Lung (tissue), 12 donors: ENCODE measurements around the gene FBXO42. TPM values are rescaled to one million over a fixed set of nuclear protein-coding genes. Genes with fewer than 3 reads are reported as not detected.

Source experiments
- ATAC-seq: fragments of 200-7000 bp; cut with Tn5 transposase; one replicate; pipeline ENCODE4 v1.9.1; 2020; ENCODE audit warnings: moderate number of reproducible peaks; ENCODE audit not compliant: insufficient read depth, low FRiP score
- DNase-seq, 3 donors: peaks; one replicate each; pipeline ENCODE4 v3.0.0-alpha.2; 2013 to 2017
- H3K27ac ChIP-seq, 2 donors: one replicate each; pipeline ENCODE4 v1.5.1; 2013; ENCODE audit warnings: mild to moderate bottlenecking in 2 of 2, moderate library complexity in 2 of 2, control low read depth in 1 of 2, inconsistent platforms in 1 of 2, low read depth in 1 of 2, low read length in 1 of 2
- H3K27me3 ChIP-seq, 3 donors: one replicate each; pipeline ENCODE4 v1.5.1; 2013; ENCODE audit warnings: low read length in 2 of 3; ENCODE audit not compliant: control insufficient read depth in 3 of 3, insufficient read depth in 3 of 3
- H3K36me3 ChIP-seq, 4 donors: one replicate each; pipeline ENCODE4 v1.5.1; 2013; ENCODE audit warnings: low read length in 4 of 4, mild to moderate bottlenecking in 1 of 4, moderate library complexity in 1 of 4; ENCODE audit not compliant: control insufficient read depth in 4 of 4, insufficient read depth in 4 of 4
- H3K4me1 ChIP-seq, 5 donors: one replicate each; pipeline ENCODE4 v1.5.1; 2013; ENCODE audit warnings: low read length in 5 of 5, mild to moderate bottlenecking in 2 of 5, moderate library complexity in 1 of 5; ENCODE audit not compliant: control insufficient read depth in 5 of 5, insufficient read depth in 5 of 5
- H3K4me3 ChIP-seq: one replicate; pipeline ENCODE4 v1.5.1; 2013; ENCODE audit warnings: mild to moderate bottlenecking, control low read depth, moderate library complexity
- H3K9ac ChIP-seq, 2 donors: one replicate each; pipeline ENCODE4 v1.5.1; 2013; ENCODE audit warnings: low read length in 2 of 2, control low read depth in 1 of 2; ENCODE audit not compliant: insufficient read depth in 1 of 2
- H3K9me3 ChIP-seq, 4 donors: one replicate each; pipeline ENCODE4 v1.5.1; 2013; ENCODE audit warnings: low read length in 3 of 4, mild to moderate bottlenecking in 1 of 4, moderate library complexity in 1 of 4; ENCODE audit not compliant: control insufficient read depth in 4 of 4, insufficient read depth in 3 of 4
- WGBS, 2 donors: extraction: QIAGEN DNeasy Blood & Tissue Kit; methylation state at CpG; one replicate each; pipeline ENCODE4 v1.1.7; 2013; 5-methylcytosine and 5-hydroxymethylcytosine counted together
- polyA plus RNA-seq, 2 donors: library from polyadenylated mRNA; stranded (reverse); fragments of 200-250 nt; gene quantifications; one replicate each; pipeline ENCODE4 v1.2.1, GENCODE V29; 2013
- total RNA-seq, 2 donors: library from RNA; depleted of rRNA in 1 of 2; stranded (reverse); fragments of >200 nt in 1 of 2; gene quantifications; one replicate each; pipeline ENCODE4 v1.2.1, GENCODE V29; 2014 to 2021
- TF ChIP-seq, protein P1 (sequence below): IDR thresholded peaks from 2 replicates; pipeline ENCODE4 v1.5.1; 2012; ENCODE audit warnings: mild to moderate bottlenecking; ENCODE audit errors: control extremely low read depth, extremely low read depth
- donor health status: control.
- donor health status: control.
- donor health status: Bipolar disorder and iron deficiency.
- donor health status: healthy.
- donor health status: DM: yes; HTN: yes; CAD: no.

The FBXO42 gene
- total and polyA plus RNA-seq, 4 donors = 7.3 to 28.6 (median 14.8) TPM

DNA sequence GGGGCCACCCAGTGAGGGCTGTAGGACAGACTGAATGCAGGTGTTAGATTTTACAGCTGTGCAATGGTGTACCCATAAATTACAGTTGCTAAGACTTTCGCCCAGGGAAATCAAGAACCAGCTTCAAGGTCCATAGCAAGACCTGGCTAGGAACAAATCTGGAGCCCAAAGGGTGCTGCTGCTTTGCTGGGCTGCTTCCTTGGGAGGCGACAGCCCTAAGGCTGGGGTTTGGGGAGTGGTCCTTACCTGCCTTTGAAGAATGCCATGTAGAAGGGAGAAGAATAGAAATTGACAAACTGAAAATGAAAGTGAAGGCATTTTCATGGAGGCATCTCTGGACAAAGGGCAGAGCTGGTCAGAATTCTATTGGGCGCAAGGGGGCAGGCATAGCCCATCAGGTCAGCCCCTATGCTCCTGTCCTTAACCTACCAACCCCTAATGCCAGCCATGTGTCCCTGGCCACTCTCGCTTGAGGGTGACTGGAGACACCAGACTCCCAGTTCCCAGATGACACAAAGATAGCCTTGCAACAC, 132.2 kb downstream of the FBXO42 start:
- TF ChIP-seq, protein P1, sequence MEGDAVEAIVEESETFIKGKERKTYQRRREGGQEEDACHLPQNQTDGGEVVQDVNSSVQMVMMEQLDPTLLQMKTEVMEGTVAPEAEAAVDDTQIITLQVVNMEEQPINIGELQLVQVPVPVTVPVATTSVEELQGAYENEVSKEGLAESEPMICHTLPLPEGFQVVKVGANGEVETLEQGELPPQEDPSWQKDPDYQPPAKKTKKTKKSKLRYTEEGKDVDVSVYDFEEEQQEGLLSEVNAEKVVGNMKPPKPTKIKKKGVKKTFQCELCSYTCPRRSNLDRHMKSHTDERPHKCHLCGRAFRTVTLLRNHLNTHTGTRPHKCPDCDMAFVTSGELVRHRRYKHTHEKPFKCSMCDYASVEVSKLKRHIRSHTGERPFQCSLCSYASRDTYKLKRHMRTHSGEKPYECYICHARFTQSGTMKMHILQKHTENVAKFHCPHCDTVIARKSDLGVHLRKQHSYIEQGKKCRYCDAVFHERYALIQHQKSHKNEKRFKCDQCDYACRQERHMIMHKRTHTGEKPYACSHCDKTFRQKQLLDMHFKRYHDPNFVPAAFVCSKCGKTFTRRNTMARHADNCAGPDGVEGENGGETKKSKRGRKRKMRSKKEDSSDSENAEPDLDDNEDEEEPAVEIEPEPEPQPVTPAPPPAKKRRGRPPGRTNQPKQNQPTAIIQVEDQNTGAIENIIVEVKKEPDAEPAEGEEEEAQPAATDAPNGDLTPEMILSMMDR = no peak
- no peaks in the 10 kb centered on the region for H3K27me3 ChIP-seq
- H3K9me3 ChIP-seq = no peaks in the 10 kb centered on the region
- ATAC-seq (no peak), DNase-seq (no peak)
- H3K9ac ChIP-seq = no peak overlapping the region
- peaks cover 0 to 20% (median 5%) of the 10 kb centered on the region in 5 donors for H3K4me1 ChIP-seq
- no peak overlapping the region for H3K4me3 ChIP-seq
- H3K36me3 ChIP-seq = no peaks in the 10 kb centered on the region
- 90 to 94% methylated on average over 4 of the region's 4 CpGs for WGBS, 2 donors
- H3K27ac ChIP-seq = no peak overlapping the region

DNA sequence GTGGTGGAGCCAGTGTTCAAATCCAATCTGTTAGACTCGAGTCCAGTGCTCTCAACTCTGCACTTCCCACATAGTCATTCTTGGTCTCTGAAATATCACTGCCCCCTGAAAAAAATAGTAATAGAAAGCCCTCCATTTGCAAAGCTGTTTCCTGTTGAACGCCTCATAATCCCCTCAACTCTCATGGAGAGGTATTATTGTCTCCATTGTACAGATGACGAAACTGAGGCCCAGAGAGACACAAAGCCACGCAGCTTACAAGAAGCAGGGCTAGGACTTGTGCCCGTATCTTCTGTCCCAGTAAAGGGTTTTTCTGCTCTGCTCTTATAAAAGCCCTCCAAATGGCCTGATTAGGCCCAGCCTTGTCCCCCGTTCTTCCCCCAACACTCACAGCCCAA, 133.6 kb downstream of the FBXO42 start:
- DNase-seq = no peak
- Histone ChIP-seq H3K9ac (no peak overlapping the region), H3K4me3 (no peak overlapping the region), H3K9me3 (no peaks in the 10 kb centered on the region), H3K27ac (no peak overlapping the region), H3K36me3 (no peaks in the 10 kb centered on the region), H3K27me3 (no peaks in the 10 kb centered on the region), H3K4me1 (peaks cover 0 to 20% (median 5%) of the 10 kb centered on the region in 5 donors)
- WGBS, 2 donors = 94 to 95% methylated on average over 6 of the region's 6 CpGs
- ATAC-seq = no peak
- TF ChIP-seq, protein P1 = no peak

DNA sequence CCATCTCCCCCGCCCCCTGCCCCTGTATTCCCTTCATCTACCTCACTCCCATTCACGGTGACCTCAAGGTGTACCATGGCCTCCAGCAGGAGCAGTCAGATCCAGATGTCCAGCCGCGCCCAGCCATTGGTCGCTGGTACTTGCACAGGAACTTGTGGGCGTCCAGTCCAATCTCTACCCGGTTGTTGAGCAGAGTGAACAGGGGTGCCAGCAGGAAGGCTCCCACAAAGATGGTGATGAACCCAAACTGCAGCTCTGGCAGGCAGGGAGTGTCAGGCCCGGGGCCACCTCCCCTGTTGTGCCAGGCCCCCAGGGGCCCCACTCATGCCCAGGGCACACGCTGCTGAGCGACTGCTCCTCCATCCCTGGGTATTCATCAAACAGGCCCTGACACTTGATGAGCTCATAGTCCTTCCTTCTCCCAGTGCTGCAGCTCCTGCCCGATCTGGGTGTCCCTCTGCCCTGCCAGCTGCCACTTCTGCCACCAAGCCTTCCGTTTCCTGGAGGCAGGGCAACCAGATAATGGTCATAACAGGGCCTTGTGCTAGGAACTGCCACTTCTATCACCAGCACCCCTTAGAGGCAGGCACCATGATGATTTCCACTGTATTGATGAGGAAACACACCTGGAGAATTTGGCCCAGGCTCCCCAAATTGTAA, 134.1 kb downstream of the FBXO42 start:
- no peak overlapping the region for H3K4me3 ChIP-seq

More for the DNA sequence above, 134.1 kb downstream of the FBXO42 start:
- ATAC-seq (no peak), DNase-seq (no peak)
- TF ChIP-seq, protein P1 = no peak
- peak overlapping the region in 1 of 2 donors; percentile 13 for H3K27ac ChIP-seq
- WGBS, 2 donors = 80 to 85% methylated on average over 12 of the region's 12 CpGs
- H3K9ac ChIP-seq = peak overlapping the region in 1 of 2 donors; percentile 5
- H3K4me1 ChIP-seq = peaks cover 0 to 20% (median 5%) of the 10 kb centered on the region in 5 donors
- no peaks in the 10 kb centered on the region for H3K27me3 ChIP-seq
- no peaks in the 10 kb centered on the region for H3K9me3 ChIP-seq
- no peaks in the 10 kb centered on the region for H3K36me3 ChIP-seq
